Uterus (tissue), 2 donors: ENCODE results near the gene DNMT1.

Source experiments
- POLR2A ChIP-seq, 2 donors: fragments of 450-650 bp; IDR thresholded peaks; one replicate each; pipeline ENCODE4 v1.6.1; 2016; ENCODE audit warnings: antibody characterized with exemption in 2 of 2, mild to moderate bottlenecking in 1 of 2, moderate library complexity in 1 of 2
- TF ChIP-seq, protein P1 (sequence below), 4 experiments: fragments of 200-600 bp in 2 of 4; fragments of 450-650 bp in 2 of 4; sonication (generic) in 2 of 4; IDR thresholded peaks; one replicate each; pipeline ENCODE4 v1.5.1; 2016 to 2019; ENCODE audit warnings: antibody characterized with exemption in 4 of 4, mild to moderate bottlenecking in 2 of 4, moderate library complexity in 1 of 4

DNA sequence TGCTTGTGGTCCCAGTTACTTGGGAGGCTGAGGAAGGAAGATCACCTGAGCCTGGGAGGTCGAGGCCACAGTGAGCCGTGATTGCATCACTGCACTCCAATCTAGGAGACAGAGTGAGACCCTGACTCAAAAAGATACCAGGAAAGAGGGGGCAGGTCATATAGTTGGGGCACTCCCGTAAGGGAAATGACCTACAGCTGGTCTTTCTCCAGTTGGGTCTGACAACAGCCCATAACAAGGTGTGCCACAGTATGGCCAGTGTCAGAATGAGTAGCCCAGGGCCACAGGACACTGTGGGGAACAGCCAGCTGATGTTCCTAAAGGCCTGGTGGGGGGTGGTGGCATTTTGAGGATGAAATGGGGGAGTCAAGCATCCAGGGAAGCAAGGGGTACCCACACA, 10.8 kb downstream of the DNMT1 start:
- TF ChIP-seq, protein P1, sequence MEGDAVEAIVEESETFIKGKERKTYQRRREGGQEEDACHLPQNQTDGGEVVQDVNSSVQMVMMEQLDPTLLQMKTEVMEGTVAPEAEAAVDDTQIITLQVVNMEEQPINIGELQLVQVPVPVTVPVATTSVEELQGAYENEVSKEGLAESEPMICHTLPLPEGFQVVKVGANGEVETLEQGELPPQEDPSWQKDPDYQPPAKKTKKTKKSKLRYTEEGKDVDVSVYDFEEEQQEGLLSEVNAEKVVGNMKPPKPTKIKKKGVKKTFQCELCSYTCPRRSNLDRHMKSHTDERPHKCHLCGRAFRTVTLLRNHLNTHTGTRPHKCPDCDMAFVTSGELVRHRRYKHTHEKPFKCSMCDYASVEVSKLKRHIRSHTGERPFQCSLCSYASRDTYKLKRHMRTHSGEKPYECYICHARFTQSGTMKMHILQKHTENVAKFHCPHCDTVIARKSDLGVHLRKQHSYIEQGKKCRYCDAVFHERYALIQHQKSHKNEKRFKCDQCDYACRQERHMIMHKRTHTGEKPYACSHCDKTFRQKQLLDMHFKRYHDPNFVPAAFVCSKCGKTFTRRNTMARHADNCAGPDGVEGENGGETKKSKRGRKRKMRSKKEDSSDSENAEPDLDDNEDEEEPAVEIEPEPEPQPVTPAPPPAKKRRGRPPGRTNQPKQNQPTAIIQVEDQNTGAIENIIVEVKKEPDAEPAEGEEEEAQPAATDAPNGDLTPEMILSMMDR (IDR thresholded peaks at IDR 0.05), result no peak
- no peak for TF ChIP-seq POLR2A (IDR thresholded peaks at IDR 0.05)
